Caco-2 (cell line): Measurements from ENCODE around the gene AKNA. TPM values are rescaled to one million over a fixed set of nuclear protein-coding genes. Genes with fewer than 3 reads are reported as not detected.
"Not testable (repeated sequence)": the region's sequence is repeated elsewhere in the genome, so short reads cannot be mapped to it uniquely, and the experiment has no call there.

Source experiments
- BruUV-seq: library from RNA; stranded (reverse); fragments of 400-500 nt; replicated peaks from 2 replicates; lab custom pipeline; 2021; lab: Mats Ljungman, UMichigan
- CTCF ChIA-PET: fragments of 300-600 bp; sonication (Branson Sonifier 250); formaldehyde crosslinking; loops from one replicate; lab custom pipeline; 2022; ENCODE audit warnings: antibody characterized with exemption; lab: Charles Lee
- POLR2A ChIA-PET: fragments of 300-600 bp; sonication (Branson Sonifier 250); formaldehyde crosslinking; loops from one replicate; lab custom pipeline; 2022; ENCODE audit warnings: antibody characterized with exemption; lab: Charles Lee
- DNase-seq, 2 experiments: peaks; one replicate each; pipeline versions ENCODE4 v3.0.0 to v3.0.0-alpha.2; 2020 to 2022
- H3K27me3 ChIP-seq: replicated peaks from 2 replicates; pipeline ENCODE4 v1.6.0; 2011; ENCODE audit warnings: low read length; ENCODE audit not compliant: control insufficient read depth, insufficient read depth
- H3K36me3 ChIP-seq: 2 replicates; pipeline ENCODE4 v1.5.1; 2011; ENCODE audit warnings: low read length; ENCODE audit not compliant: control insufficient read depth, insufficient read depth
- H3K4me1 ChIP-seq: fragments of 250-450 bp; sonication (Bioruptor Pico); 2 replicates; pipeline ENCODE4 v1.5.1; 2020; ENCODE audit warnings: mild to moderate bottlenecking
- H3K4me3 ChIP-seq: 2 replicates; pipeline ENCODE4 v1.5.1; 2011; ENCODE audit warnings: low read depth, mild to moderate bottlenecking, control low read depth, low read length
- H3K9me3 ChIP-seq: fragments of 250-450 bp; sonication (Bioruptor Pico); 2 replicates; pipeline ENCODE4 v1.5.1; 2020; ENCODE audit warnings: mild to moderate bottlenecking, moderate library complexity
- H3K27ac Mint-ChIP-seq: one replicate; pipeline ENCODE4 v1.8.0; 2022; ENCODE audit warnings: mixed read lengths; ENCODE audit not compliant: unreplicated experiment
- H3K27me3 Mint-ChIP-seq: one replicate; pipeline ENCODE4 v1.8.0; 2022; ENCODE audit warnings: mixed read lengths; ENCODE audit not compliant: insufficient read depth, unreplicated experiment
- H3K36me3 Mint-ChIP-seq: one replicate; pipeline ENCODE4 v1.8.0; 2022; ENCODE audit warnings: mild to moderate bottlenecking, mixed read lengths; ENCODE audit not compliant: insufficient read depth, unreplicated experiment
- H3K4me1 Mint-ChIP-seq: one replicate; pipeline ENCODE4 v1.8.0; 2022; ENCODE audit warnings: low read depth, mixed read lengths; ENCODE audit not compliant: unreplicated experiment
- H3K4me3 Mint-ChIP-seq: one replicate; pipeline ENCODE4 v1.8.0; 2022; ENCODE audit warnings: mild to moderate bottlenecking, moderate library complexity, mixed read lengths; ENCODE audit not compliant: unreplicated experiment
- H3K9me3 Mint-ChIP-seq: one replicate; pipeline ENCODE4 v1.8.0; 2022; ENCODE audit warnings: mixed read lengths; ENCODE audit not compliant: unreplicated experiment
- intact Hi-C: fragments of 100-400 bp; cut with micrococcal nuclease; formaldehyde crosslinking; loops from one replicate; pipeline ENCODE4 v1.10.0; 2022; ENCODE audit not compliant: unreplicated experiment
- total RNA-seq: library from RNA; stranded (reverse); gene quantifications from 2 replicates; pipeline ENCODE4 v1.2.3, GENCODE V29; 2022
- TF ChIP-seq, protein P1 (sequence below), 2 experiments: fragments of 200-600 bp in 1 of 2; IDR thresholded peaks; 1 replicate in 1 of 2; 2 replicates in 1 of 2; pipeline versions ENCODE4 v1.5.1 to v1.8.0; 2011 to 2022; ENCODE audit warnings: antibody characterized with exemption in 1 of 2, control low read depth in 1 of 2, inconsistent platforms in 1 of 2, low read depth in 1 of 2, low read length in 1 of 2, mild to moderate bottlenecking in 1 of 2, moderate library complexity in 1 of 2; ENCODE audit not compliant: insufficient read depth in 1 of 2, severe bottlenecking in 1 of 2, unreplicated experiment in 1 of 2

The AKNA gene
- total RNA-seq, 1 experiment from 2014 or later: 57.8 TPM

DNA sequence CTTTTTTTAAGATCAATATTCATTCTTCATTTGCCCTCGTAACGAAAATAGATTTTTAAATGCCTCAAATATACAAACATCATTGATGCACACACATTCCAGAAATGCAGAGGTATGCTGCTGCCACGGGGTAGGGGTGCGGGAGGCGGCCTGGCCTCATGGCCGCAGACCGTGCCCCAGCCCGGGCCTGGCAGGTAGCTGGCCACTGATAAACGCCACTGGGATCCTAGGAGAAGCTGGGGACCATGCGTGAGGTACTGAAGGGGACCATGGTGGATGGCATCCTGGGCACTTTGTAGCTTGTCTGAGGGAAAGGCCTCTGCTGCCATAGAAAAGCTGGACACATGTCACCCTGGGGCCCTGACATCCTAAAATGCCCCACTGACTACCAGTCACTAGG lies 51.6 kb downstream of the AKNA start:
- TF ChIP-seq, protein P1, sequence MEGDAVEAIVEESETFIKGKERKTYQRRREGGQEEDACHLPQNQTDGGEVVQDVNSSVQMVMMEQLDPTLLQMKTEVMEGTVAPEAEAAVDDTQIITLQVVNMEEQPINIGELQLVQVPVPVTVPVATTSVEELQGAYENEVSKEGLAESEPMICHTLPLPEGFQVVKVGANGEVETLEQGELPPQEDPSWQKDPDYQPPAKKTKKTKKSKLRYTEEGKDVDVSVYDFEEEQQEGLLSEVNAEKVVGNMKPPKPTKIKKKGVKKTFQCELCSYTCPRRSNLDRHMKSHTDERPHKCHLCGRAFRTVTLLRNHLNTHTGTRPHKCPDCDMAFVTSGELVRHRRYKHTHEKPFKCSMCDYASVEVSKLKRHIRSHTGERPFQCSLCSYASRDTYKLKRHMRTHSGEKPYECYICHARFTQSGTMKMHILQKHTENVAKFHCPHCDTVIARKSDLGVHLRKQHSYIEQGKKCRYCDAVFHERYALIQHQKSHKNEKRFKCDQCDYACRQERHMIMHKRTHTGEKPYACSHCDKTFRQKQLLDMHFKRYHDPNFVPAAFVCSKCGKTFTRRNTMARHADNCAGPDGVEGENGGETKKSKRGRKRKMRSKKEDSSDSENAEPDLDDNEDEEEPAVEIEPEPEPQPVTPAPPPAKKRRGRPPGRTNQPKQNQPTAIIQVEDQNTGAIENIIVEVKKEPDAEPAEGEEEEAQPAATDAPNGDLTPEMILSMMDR (IDR thresholded peaks at IDR 0.05; ENCODE audit: insufficient read depth in 1 of 2, low read depth in 1 of 2, low read length in 1 of 2, severe bottlenecking in 1 of 2, unreplicated experiment in 1 of 2): no peak
- ChIA-PET POLR2A (no interaction called here), CTCF (no interaction called here)
- H3K4me3 Mint-ChIP-seq: no peak overlapping the region
- H3K27ac Mint-ChIP-seq: no peak overlapping the region
- Histone ChIP-seq H3K4me1 (peaks cover 11% of the 10 kb centered on the region), H3K4me3 (no peak overlapping the region), H3K9me3 (no peaks in the 10 kb centered on the region), H3K36me3 (no peaks in the 10 kb centered on the region), H3K27me3 (no peaks in the 10 kb centered on the region)
- DNase-seq: no peak
- TSS peak; percentile 38 for BruUV-seq
- peaks cover 6% of the 10 kb centered on the region for H3K4me1 Mint-ChIP-seq
- intact Hi-C loops: no loop called here
- peaks cover 17% of the 10 kb centered on the region for H3K36me3 Mint-ChIP-seq
- H3K9me3 Mint-ChIP-seq: no peaks in the 10 kb centered on the region
- no peaks in the 10 kb centered on the region for H3K27me3 Mint-ChIP-seq

DNA sequence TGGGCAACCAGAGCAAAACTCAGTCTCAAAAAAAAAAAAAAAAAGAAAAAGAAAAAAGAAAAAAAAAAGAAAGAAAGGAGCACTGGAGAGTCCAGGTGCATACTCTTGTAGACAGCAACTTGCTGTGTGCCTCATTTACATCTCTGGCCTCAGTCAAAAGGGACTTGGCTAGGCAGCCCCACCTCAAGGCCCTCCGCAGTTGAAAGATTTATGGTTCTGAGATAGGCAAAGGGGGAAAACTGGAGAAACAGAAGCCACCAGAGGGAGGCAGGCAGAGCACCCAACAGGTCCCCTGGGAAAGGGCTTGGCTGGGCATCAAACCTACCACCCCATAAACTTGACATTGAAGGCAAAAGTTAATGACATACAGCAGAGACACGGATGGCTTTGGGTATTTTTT lies 52.0 kb downstream of the AKNA start:
- H3K4me1 Mint-ChIP-seq: peaks cover 6% of the 10 kb centered on the region
- no peak overlapping the region for H3K27ac Mint-ChIP-seq
- ChIA-PET POLR2A (no interaction called here), CTCF (no interaction called here)
- Histone ChIP-seq H3K27me3 (no peaks in the 10 kb centered on the region), H3K4me1 (peaks cover 11% of the 10 kb centered on the region), H3K36me3 (no peaks in the 10 kb centered on the region), H3K9me3 (no peaks in the 10 kb centered on the region), H3K4me3 (no peak overlapping the region)
- no TSS peak for BruUV-seq
- TF ChIP-seq, protein P1 (IDR thresholded peaks at IDR 0.05; ENCODE audit: insufficient read depth in 1 of 2, low read depth in 1 of 2, low read length in 1 of 2, severe bottlenecking in 1 of 2, unreplicated experiment in 1 of 2): no peak
- no peaks in the 10 kb centered on the region for H3K9me3 Mint-ChIP-seq
- no peak for DNase-seq
- H3K4me3 Mint-ChIP-seq: no peak overlapping the region
- intact Hi-C loops: no loop called here
- H3K27me3 Mint-ChIP-seq: no peaks in the 10 kb centered on the region
- peaks cover 21% of the 10 kb centered on the region for H3K36me3 Mint-ChIP-seq

DNA sequence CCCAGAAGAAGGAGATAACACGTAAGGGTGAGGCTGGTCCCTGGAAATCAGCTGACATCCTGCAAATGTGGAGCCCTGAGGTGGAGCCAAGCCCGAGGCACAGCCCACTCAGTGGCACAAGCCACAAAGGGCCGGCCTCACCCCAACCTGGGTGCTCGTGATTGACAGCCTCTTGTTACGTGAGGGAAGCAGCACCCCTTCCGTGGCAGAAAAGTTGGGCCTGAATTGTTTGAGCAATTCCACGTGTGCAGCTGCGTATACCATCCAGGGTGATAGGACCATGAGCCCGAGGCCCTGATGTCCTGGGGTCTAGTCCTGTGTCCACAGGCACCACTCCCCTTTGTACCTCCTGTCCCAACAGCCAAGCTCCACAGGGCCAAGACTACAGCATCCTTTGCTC lies 53.3 kb downstream of the AKNA start:
- intact Hi-C loops: no loop called here
- DNase-seq: no peak
- Mint-ChIP-seq H3K4me3 (no peak overlapping the region), H3K27me3 (no peaks in the 10 kb centered on the region), H3K27ac (no peak overlapping the region), H3K9me3 (no peaks in the 10 kb centered on the region), H3K36me3 (peaks cover 19% of the 10 kb centered on the region), H3K4me1 (peaks cover 6% of the 10 kb centered on the region)
- POLR2A ChIA-PET: no interaction called here
- Histone ChIP-seq H3K4me3 (no peak overlapping the region), H3K4me1 (peaks cover 11% of the 10 kb centered on the region), H3K27me3 (no peaks in the 10 kb centered on the region), H3K9me3 (no peaks in the 10 kb centered on the region), H3K36me3 (no peaks in the 10 kb centered on the region)
- TF ChIP-seq, protein P1 (IDR thresholded peaks at IDR 0.05; ENCODE audit: insufficient read depth in 1 of 2, low read depth in 1 of 2, low read length in 1 of 2, severe bottlenecking in 1 of 2, unreplicated experiment in 1 of 2): no peak
- no TSS peak for BruUV-seq
- CTCF ChIA-PET: no interaction called here

DNA sequence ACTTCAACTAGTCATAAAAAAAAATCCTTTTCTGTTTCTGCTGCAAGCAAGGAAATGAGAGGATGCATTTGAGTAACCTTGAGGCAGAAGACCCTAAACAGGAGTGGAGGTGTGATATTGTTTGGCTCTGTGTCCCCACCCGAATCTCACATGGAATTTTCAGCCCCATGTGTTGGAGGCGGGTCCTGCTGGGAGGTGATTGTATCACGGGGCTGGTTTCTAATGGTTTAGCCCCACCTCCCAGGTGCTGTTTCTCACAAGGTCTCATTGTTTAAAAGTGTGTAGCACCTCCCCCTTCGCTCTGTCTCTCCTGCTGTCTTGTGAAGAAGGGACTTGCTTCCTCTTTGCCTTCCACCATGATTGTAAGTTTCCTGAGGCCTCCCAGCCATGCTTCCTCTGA lies 54.1 kb downstream of the AKNA start:
- H3K27me3 ChIP-seq, DNase-seq, CTCF ChIA-PET, H3K9me3 Mint-ChIP-seq, intact Hi-C loops, H3K27me3 Mint-ChIP-seq, H3K9me3 ChIP-seq, H3K36me3 ChIP-seq, H3K4me1 Mint-ChIP-seq, H3K27ac Mint-ChIP-seq, H3K4me3 ChIP-seq, H3K4me3 Mint-ChIP-seq, BruUV-seq, POLR2A ChIA-PET: not testable (repeated sequence)
- H3K4me1 ChIP-seq: peaks cover 18% of the 10 kb centered on the region
- H3K36me3 Mint-ChIP-seq: peaks cover 19% of the 10 kb centered on the region

DNA sequence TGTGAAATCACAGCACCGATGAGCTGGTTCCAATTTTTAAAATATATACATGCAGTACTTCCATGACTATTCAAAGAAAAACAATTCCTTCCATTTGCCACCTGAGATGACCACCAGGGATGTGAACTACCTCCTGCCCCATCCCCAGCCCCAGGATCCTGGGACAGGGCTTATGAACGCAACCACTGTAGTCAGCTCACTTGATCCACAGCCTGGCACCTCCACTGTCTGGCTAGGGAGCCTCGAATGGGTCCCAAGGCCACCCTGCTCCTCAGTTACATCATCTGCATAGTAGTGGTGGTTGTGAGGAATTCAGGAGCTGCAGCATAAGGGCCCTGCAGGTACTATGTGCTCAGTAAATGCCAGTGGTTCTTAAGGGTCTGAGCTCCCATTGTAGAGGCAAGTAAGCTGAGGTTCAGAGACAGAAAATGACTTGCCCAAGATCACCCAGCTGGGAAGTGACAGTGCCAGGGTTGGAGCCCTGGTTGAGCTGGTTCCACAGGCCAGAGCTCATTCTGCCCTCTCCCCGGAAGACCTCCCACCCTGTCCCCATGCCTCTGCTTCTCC lies 55.2 kb downstream of the AKNA start:
- H3K4me3 Mint-ChIP-seq, H3K9me3 Mint-ChIP-seq, intact Hi-C loops, POLR2A ChIA-PET, DNase-seq, H3K27me3 ChIP-seq, H3K27ac Mint-ChIP-seq, H3K36me3 ChIP-seq, H3K4me1 Mint-ChIP-seq, H3K4me3 ChIP-seq, CTCF ChIA-PET, H3K9me3 ChIP-seq, H3K27me3 Mint-ChIP-seq: not testable (repeated sequence)
- H3K4me1 ChIP-seq: peaks cover 22% of the 10 kb centered on the region
- H3K36me3 Mint-ChIP-seq: peaks cover 19% of the 10 kb centered on the region
- BruUV-seq: TSS peak; percentile 2
